ENCODE data around the gene YY1. TPM values are rescaled to one million over a fixed set of nuclear protein-coding genes. Genes with fewer than 3 reads are reported as not detected.
A peak's percentile ranks its signal among the peaks of the same experiment; 100 is the strongest.

The YY1 gene
- total RNA-seq, 2 experiments from 2014 or later: 82.4 to 85.0 TPM

DNA sequence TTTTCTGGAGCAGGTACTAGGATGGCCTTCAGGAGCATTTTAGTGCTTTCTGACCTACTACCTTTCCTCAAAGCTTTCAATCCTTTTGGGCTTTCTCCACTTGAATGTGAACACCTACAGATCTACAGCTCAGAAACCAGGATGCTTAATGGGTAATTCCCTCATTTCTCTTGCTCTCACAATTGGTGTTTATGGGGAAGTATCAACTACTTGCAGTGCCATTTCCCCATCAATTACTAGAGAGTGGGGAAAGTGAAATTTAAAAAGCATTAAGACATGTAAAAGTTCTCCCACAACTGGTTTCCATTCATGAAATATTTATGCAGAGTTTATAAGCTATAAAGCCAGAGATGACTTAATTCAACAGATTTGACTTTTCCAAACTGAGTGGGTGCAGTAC lies 2.1 kb upstream of the YY1 start:
- Mint-ChIP-seq H3K4me3 (peak overlapping the region; percentile 98), H3K4me1 (ENCODE audit: low read depth) (peaks cover 56% of the 10 kb centered on the region), H3K27ac (peak overlapping the region; percentile 99), H3K9me3 (no peaks in the 10 kb centered on the region), H3K36me3 (ENCODE audit: low read depth) (peaks cover 23% of the 10 kb centered on the region), H3K27me3 (ENCODE audit: low read depth) (no peaks in the 10 kb centered on the region)
- no peak for DNase-seq
- intact Hi-C loops (cut with micrococcal nuclease): loop anchor here (1.0 to 5.0 kb wide), 2 partner anchors 13 to 155 kb away; no protein-coding TSS in a partner anchor
- CTCF ChIA-PET: interaction anchor here (1.6 to 3.0 kb wide), 4 partner anchors 10 to 44 kb away, joined by 6 to 37 read pairs (median 14); no protein-coding TSS in a partner anchor

DNA sequence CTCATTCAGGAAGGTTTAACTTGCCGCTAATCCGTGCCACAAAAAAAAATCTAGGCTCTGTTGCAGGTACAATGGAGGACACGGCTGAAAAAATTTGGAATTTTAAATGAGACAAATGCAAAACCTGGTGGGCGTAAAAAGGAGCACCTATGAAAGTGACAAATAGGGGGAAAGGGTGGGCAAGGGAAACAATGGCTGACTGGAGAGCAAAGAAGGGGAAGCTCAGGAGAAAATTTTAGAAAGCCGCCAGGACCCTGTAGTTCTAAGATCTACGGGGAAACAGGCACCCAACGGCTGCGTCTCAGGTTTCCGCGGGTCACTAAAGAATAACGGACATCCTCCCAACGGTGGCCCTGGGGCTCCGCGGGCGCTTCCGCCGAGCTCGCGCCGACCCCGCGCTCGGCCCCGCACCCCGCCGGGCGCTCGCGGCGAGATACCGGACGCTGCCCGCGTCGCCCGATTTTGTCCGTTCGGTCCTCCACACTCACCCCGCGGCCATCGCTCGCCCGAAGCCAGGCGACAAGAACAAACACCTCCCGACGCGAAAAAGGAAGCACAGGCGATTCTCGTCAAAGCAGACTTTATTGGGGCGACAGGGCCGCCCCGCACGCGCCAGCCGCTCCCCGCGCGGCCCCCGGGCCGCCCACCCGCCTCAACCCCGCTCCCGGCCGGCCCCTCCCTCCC lies 1.1 kb upstream of the YY1 start:
- DNase-seq: peak; percentile 79
- intact Hi-C loops (cut with micrococcal nuclease): loop anchor here (1.0 to 5.0 kb wide), 7 partner anchors 14 to 757 kb away; partner anchors contain the start of gene CCNK
- Mint-ChIP-seq H3K4me1 (ENCODE audit: low read depth) (peaks cover 58% of the 10 kb centered on the region), H3K36me3 (ENCODE audit: low read depth) (peaks cover 30% of the 10 kb centered on the region), H3K9me3 (no peaks in the 10 kb centered on the region), H3K27ac (peak overlapping the region; percentile 99), H3K4me3 (peak overlapping the region; percentile 98), H3K27me3 (ENCODE audit: low read depth) (no peaks in the 10 kb centered on the region)
- CTCF ChIA-PET: interaction anchor here (3.0 kb wide), 1 partner anchor 15 kb away, joined by 37 read pairs; no protein-coding TSS in a partner anchor

DNA sequence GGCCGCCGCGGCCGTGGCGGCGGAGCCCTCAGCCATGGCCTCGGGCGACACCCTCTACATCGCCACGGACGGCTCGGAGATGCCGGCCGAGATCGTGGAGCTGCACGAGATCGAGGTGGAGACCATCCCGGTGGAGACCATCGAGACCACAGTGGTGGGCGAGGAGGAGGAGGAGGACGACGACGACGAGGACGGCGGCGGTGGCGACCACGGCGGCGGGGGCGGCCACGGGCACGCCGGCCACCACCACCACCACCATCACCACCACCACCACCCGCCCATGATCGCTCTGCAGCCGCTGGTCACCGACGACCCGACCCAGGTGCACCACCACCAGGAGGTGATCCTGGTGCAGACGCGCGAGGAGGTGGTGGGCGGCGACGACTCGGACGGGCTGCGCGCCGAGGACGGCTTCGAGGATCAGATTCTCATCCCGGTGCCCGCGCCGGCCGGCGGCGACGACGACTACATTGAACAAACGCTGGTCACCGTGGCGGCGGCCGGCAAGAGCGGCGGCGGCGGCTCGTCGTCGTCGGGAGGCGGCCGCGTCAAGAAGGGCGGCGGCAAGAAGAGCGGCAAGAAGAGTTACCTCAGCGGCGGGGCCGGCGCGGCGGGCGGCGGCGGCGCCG lies 381 bp downstream of the YY1 start:
- Mint-ChIP-seq H3K4me3 (peak overlapping the region; percentile 80), H3K9me3 (no peaks in the 10 kb centered on the region), H3K27ac (peak overlapping the region; percentile 88), H3K27me3 (ENCODE audit: low read depth) (no peaks in the 10 kb centered on the region), H3K36me3 (ENCODE audit: low read depth) (peaks cover 36% of the 10 kb centered on the region), H3K4me1 (ENCODE audit: low read depth) (peaks cover 58% of the 10 kb centered on the region)
- intact Hi-C loops (cut with micrococcal nuclease): loop anchor here (5.0 kb wide), 1 partner anchor 157 kb away; no protein-coding TSS in a partner anchor
- CTCF ChIA-PET: interaction anchor here (2.1 kb wide), 2 partner anchors 46 to 84 kb away, joined by 5 to 9 read pairs; no protein-coding TSS in a partner anchor
- DNase-seq: no peak

DNA sequence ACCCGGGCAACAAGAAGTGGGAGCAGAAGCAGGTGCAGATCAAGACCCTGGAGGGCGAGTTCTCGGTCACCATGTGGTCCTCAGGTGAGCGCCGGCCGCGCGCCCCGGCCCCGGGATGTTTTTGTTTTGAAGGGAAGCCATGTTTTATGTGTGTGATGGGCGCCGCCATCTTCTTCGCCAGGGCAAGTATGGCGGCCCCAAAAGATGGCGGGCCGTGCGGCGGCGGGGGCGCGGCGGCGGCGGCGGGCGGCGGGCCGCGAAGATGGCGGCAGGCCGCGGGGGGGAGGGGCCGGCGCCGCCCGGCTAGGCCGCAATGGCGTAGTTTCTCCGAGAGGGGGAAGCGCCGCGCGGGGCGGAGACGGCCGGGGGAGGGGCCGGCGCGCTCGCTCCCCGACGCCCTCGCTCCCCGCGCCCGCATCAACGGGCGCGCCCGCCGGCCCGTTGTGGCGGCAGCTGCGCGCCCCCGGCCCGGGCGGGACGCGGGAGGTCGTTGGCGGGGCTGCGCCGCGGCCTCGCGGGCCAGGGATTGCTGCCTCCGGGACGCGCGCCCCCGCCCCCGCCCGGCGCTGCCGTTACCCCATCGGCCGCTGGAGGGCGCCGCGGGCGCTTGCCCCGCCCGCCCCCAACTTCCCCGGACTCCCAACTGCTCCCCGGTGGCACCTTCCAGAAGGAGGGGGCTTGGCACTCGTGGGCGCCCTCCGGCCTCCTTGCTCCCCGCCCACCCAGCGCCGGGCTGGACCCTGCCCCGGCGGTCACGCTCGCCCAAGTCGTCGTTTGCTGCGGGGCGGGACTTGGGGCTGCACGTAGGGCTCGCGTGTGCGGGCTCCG lies 1.1 kb downstream of the YY1 start:
- Mint-ChIP-seq H3K4me1 (ENCODE audit: low read depth) (peaks cover 52% of the 10 kb centered on the region), H3K36me3 (ENCODE audit: low read depth) (peaks cover 37% of the 10 kb centered on the region), H3K9me3 (no peaks in the 10 kb centered on the region)

DNA sequence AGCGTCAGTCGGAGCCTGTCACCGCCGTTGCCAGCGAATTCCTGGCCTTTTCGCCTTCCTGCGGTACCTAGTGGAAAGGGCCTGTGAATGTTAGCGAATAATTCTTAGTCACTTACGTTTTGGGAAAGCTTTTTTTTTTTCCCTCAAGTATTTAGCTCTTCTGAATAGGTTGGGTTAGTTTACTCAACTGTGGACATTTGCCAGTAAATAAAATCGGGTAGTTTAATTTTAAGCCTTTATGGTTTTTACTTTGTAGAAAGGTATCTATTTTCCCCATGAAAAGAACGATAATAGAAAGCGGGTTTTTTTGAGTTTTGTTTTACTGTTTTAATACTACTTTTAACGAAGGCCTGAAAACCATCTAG lies 1.7 kb downstream of the YY1 start:
- peak overlapping the region; percentile 87 for H3K27ac Mint-ChIP-seq
- H3K4me3 Mint-ChIP-seq: peak overlapping the region; percentile 86
- peaks cover 53% of the 10 kb centered on the region for H3K4me1 Mint-ChIP-seq (ENCODE audit: low read depth)

More for the DNA sequence above, 1.1 kb downstream of the YY1 start:
- H3K4me3 Mint-ChIP-seq: peak overlapping the region; percentile 86
- intact Hi-C loops (cut with micrococcal nuclease): loop anchor here (1.0 to 5.0 kb wide), 5 partner anchors 21 to 269 kb away; a partner anchor contains a TSS
- CTCF ChIA-PET: interaction anchor here (0.7 to 3.6 kb wide), 10 partner anchors 14 to 143 kb away, joined by 3 to 26 read pairs (median 6); no protein-coding TSS in a partner anchor
- DNase-seq: peak; percentile 88
- H3K27ac Mint-ChIP-seq: peak overlapping the region; percentile 88
- no peaks in the 10 kb centered on the region for H3K27me3 Mint-ChIP-seq (ENCODE audit: low read depth)

DNA sequence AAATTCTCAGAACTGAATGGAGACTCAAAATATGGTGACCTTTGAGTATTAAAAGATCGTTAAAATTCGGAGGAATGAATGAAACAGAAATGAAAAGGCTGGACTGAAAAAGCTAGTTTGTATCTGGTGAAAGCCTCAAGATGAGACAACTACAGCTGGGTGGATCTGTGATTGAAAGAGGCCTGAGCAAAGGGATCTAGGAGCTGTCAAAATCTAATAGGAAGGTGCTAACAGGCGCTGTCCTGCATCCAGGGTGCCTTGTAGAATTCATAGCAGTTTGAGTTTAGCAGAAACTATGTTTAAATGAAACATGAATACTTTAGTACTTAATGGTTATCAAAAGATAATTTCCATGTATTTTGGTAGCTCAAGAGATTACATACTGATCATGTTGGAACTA lies 2.3 kb downstream of the YY1 start:
- DNase-seq: no peak
- H3K36me3 Mint-ChIP-seq (ENCODE audit: low read depth): peaks cover 37% of the 10 kb centered on the region
- H3K4me1 Mint-ChIP-seq (ENCODE audit: low read depth): peaks cover 53% of the 10 kb centered on the region
- H3K27me3 Mint-ChIP-seq (ENCODE audit: low read depth): no peaks in the 10 kb centered on the region
- CTCF ChIA-PET: interaction anchor here (0.7 to 3.6 kb wide), 17 partner anchors 13 to 170 kb away, joined by 3 to 26 read pairs (median 4); no protein-coding TSS in a partner anchor
- H3K27ac Mint-ChIP-seq: peak overlapping the region; percentile 87
- H3K9me3 Mint-ChIP-seq: no peaks in the 10 kb centered on the region
- peak overlapping the region; percentile 86 for H3K4me3 Mint-ChIP-seq
- intact Hi-C loops (cut with micrococcal nuclease): loop anchor here (2.0 kb wide), 2 partner anchors 20 to 44 kb away; no protein-coding TSS in a partner anchor

More for the DNA sequence above, 1.7 kb downstream of the YY1 start:
- intact Hi-C loops (cut with micrococcal nuclease): loop anchor here (1.0 to 2.0 kb wide), 4 partner anchors 20 to 269 kb away; a partner anchor contains a TSS
- Mint-ChIP-seq H3K36me3 (ENCODE audit: low read depth) (peaks cover 37% of the 10 kb centered on the region), H3K9me3 (no peaks in the 10 kb centered on the region), H3K27me3 (ENCODE audit: low read depth) (no peaks in the 10 kb centered on the region)
- CTCF ChIA-PET: interaction anchor here (0.7 to 3.6 kb wide), 15 partner anchors 13 to 143 kb away, joined by 3 to 26 read pairs (median 4); no protein-coding TSS in a partner anchor
- no peak for DNase-seq

DNA sequence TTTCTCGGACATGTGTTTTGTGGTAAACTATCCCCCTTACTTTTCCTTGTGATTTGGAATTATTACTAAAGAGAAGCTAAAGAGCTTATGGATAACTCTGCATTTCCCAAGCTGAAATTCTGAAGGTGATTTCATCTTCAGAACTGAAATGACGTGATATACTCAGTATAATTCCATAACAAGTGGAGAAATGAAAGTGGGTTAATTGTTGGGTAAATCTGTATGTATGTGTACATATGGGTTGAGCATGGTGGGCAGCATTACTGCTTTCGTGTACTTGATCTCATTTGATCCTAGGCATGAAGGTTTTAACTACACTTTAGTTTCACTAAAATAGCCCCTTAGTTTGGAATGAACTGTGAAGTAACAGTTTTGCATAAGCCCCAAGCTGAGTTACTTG lies 4.1 kb downstream of the YY1 start:
- H3K27me3 Mint-ChIP-seq (ENCODE audit: low read depth): no peaks in the 10 kb centered on the region
- peaks cover 37% of the 10 kb centered on the region for H3K36me3 Mint-ChIP-seq (ENCODE audit: low read depth)
- no peak for DNase-seq
- no peaks in the 10 kb centered on the region for H3K9me3 Mint-ChIP-seq
- peaks cover 56% of the 10 kb centered on the region for H3K4me1 Mint-ChIP-seq (ENCODE audit: low read depth)
- H3K27ac Mint-ChIP-seq: peak overlapping the region; percentile 30
- intact Hi-C loops (cut with micrococcal nuclease): no loop called here
- CTCF ChIA-PET: interaction anchor here (1.0 to 3.6 kb wide), 4 partner anchors 31 to 50 kb away, joined by 3 to 26 read pairs (median 5); no protein-coding TSS in a partner anchor
- peak overlapping the region; percentile 22 for H3K4me3 Mint-ChIP-seq

DNA sequence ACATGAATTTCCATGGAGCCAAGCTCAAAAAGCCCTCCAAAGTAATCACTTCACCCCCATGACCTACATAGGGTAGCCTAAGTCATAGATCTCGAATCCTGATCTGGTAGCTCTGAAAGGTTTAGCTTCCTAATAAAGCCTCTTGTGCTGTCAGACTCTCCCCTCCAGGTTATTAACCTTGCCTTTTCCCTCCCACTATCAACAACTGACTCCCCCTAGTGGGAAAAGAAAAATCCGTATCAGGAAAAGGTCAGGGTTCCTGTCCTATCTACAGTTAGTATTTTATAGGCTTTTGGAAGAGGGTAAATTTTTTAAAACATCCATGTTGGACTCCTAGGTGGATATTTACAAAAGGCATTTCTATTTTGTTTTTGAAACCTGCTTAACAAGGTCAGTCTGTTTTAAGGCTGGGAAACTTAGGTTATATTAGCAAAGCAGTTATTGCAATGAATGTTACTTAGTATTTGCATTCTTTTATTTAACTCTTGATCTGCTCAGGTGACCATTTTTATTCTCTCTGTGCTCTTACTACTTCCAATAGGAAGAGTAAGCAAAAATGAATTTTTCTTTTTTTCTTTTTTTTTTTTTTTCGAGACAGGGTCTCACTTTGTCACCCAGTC lies 8.0 kb downstream of the YY1 start:
- H3K4me1 Mint-ChIP-seq (ENCODE audit: low read depth): peaks cover 72% of the 10 kb centered on the region
- CTCF ChIA-PET: interaction anchor here (0.5 to 2.4 kb wide), 7 partner anchors 13 to 64 kb away, joined by 3 to 8 read pairs (median 4); no protein-coding TSS in a partner anchor
- H3K9me3 Mint-ChIP-seq: no peaks in the 10 kb centered on the region
- H3K36me3 Mint-ChIP-seq (ENCODE audit: low read depth): peaks cover 25% of the 10 kb centered on the region
- peak overlapping the region; percentile 48 for H3K27ac Mint-ChIP-seq
- no peak overlapping the region for H3K4me3 Mint-ChIP-seq
- H3K27me3 Mint-ChIP-seq (ENCODE audit: low read depth): no peaks in the 10 kb centered on the region
- DNase-seq: no peak
- intact Hi-C loops (cut with micrococcal nuclease): no loop called here

DNA sequence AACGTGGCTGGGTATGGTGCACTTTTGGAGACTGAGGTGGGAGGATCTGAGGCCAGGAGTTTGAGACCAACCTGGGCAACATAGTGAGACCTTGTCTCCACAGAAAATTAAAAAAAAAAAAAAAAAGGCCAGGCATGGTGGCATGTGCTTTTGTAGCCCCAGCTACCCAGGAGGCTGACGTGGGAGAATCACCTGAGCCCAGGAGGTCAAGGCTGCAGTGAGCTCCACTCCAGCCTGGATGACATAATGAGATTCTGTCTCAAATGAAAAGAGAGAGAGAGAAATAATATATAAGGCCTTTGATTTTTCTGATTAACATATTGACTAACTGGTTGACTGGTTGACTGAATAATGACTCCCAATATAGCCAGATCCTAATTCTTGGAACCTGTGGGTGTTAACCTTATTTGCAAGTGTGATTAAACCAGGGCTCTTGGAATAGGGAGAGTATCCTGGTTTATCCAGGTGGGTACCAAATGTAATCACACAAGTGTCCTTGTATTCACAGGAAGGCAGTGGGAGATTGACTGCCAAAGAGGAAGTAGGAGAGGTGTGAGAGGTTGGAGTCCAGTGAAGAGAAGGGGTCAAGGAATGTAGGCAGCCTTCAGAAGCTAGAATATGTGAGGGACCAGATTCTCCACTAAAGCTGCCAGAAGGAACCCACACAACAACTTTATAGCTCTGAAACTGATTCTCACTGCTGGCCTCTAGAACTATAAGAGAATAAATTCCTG lies 12.0 kb downstream of the YY1 start:
- Mint-ChIP-seq H3K4me3 (no peak overlapping the region), H3K9me3 (no peaks in the 10 kb centered on the region), H3K27me3 (ENCODE audit: low read depth) (no peaks in the 10 kb centered on the region), H3K36me3 (ENCODE audit: low read depth) (peaks cover 17% of the 10 kb centered on the region), H3K27ac (no peak overlapping the region), H3K4me1 (ENCODE audit: low read depth) (peaks cover 73% of the 10 kb centered on the region)
- intact Hi-C loops (cut with micrococcal nuclease): no loop called here
- CTCF ChIA-PET: no interaction called here
- no peak for DNase-seq

DNA sequence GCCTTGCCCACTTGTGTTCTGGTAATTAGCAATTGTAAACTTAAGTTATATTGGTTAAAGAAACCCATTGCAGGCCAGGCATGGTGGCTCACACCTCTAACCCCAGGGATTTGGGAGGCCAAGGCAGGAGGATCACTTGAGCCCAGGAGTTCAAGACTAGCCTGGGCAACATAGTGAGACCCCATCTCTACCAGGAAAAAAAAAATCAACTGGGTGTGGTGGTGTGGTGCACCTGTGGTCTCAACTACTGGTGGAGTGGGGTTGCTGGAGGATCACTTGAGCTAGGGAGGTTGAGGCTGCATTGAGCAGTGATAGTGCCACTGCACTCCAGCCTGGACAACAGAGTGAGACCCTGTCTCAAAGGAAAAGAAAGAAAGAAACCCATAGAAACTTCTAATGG lies 13.7 kb downstream of the YY1 start:
- Mint-ChIP-seq H3K9me3 (no peaks in the 10 kb centered on the region), H3K27me3 (ENCODE audit: low read depth) (no peaks in the 10 kb centered on the region), H3K4me3 (no peak overlapping the region), H3K4me1 (ENCODE audit: low read depth) (peaks cover 73% of the 10 kb centered on the region), H3K36me3 (ENCODE audit: low read depth) (peaks cover 15% of the 10 kb centered on the region), H3K27ac (no peak overlapping the region)
- intact Hi-C loops (cut with micrococcal nuclease): no loop called here
- CTCF ChIA-PET: no interaction called here
- DNase-seq: no peak

All from activated naive CD4-positive, alpha-beta T cell treated with anti-CD3 and anti-CD28 coated beads for 36 hours (primary cell).